GM12878 (cell line): ENCODE results near the gene DEFB131B. TPM values are rescaled to one million over a fixed set of nuclear protein-coding genes. Genes with fewer than 3 reads are reported as not detected.
A peak's percentile ranks its signal among the peaks of the same experiment; 100 is the strongest.

Experiments used
- ASH2L ChIP-seq: fragments of 300-600, 200-600 bp; sonication (generic); IDR thresholded peaks from 2 replicates; pipeline ENCODE4 v1.6.1; 2017; ENCODE audit warnings: low read depth, mild to moderate bottlenecking, borderline replicate concordance
- BMI1 ChIP-seq: fragments of 450-650 bp; IDR thresholded peaks from 2 replicates; pipeline ENCODE4 v1.6.1; 2016; ENCODE audit warnings: mild to moderate bottlenecking, moderate library complexity, borderline replicate concordance
- ESRRA ChIP-seq: IDR thresholded peaks from 2 replicates; pipeline ENCODE4 v1.6.1; 2012; ENCODE audit warnings: mild to moderate bottlenecking, low read length, improper control_type of control experiment
- JUNB ChIP-seq: IDR thresholded peaks from 2 replicates; pipeline ENCODE4 v1.6.1; 2016; ENCODE audit warnings: antibody characterized with exemption, mild to moderate bottlenecking
- NR2C1 ChIP-seq: fragments of 450-650 bp; IDR thresholded peaks from 2 replicates; pipeline ENCODE4 v1.6.1; 2017; ENCODE audit warnings: antibody characterized with exemption, mild to moderate bottlenecking, moderate library complexity
- POLR2AphosphoS2 ChIP-seq: IDR thresholded peaks from 2 replicates; pipeline ENCODE4 v1.6.1; 2011; ENCODE audit warnings: low read depth, mild to moderate bottlenecking, low read length, improper control_type of control experiment, moderate library complexity
- SIN3A ChIP-seq: IDR thresholded peaks from 2 replicates; pipeline ENCODE4 v1.6.1; 2012; ENCODE audit warnings: low read depth, low read length, improper control_type of control experiment
- ZNF24 ChIP-seq: fragments of 450-650 bp; IDR thresholded peaks from 2 replicates; pipeline ENCODE4 v1.6.1; 2017; ENCODE audit warnings: antibody characterized with exemption, mild to moderate bottlenecking
- polyA plus RNA-seq, 11 experiments: library from polyadenylated mRNA; depleted of rRNA in 4 of 11; unstranded in 6 of 11; stranded (reverse) in 5 of 11; fragments of >200 nt; fragmentation: Nextera tagmentation in 4 of 11; fragmentation: Illumina TruSeq in 1 of 11; extraction: Ambion mirVana in 4 of 11; extraction: Trizol in 1 of 11; gene quantifications; 1 replicate in 1 of 11; 2 replicates in 10 of 11; pipeline versions ENCODE4 v1.2.1 to v1.2.3, GENCODE V29; 2011 to 2016; ENCODE audit warnings: inconsistent platforms in 2 of 11, missing spikeins in 2 of 11, low read depth in 1 of 11
- total RNA-seq, 4 experiments: library from RNA; depleted of rRNA in 3 of 4; stranded (reverse); fragments of >200 nt in 3 of 4; fragmentation: Illumina TruSeq in 1 of 4; extraction: Trizol in 1 of 4; gene quantifications; 2 replicates each; pipeline versions ENCODE4 v1.2.1 to v1.2.3, GENCODE V29; 2013 to 2021
- TF ChIP-seq, protein P1 (sequence below): fragments of 450-650 bp; IDR thresholded peaks from 2 replicates; pipeline ENCODE4 v1.6.1; 2017; ENCODE audit warnings: mild to moderate bottlenecking, moderate library complexity
- TF ChIP-seq, protein P2 (sequence below), 3 experiments: IDR thresholded peaks in 2 of 3; conservative IDR thresholded peaks in 1 of 3; 2 replicates each; pipeline ENCODE4 v1.5.1; 2011; ENCODE audit warnings: low read depth in 3 of 3, low read length in 3 of 3, mild to moderate bottlenecking in 3 of 3, control low read depth in 2 of 3, moderate library complexity in 2 of 3, inconsistent platforms in 1 of 3, mixed read lengths in 1 of 3; ENCODE audit not compliant: control insufficient read depth in 2 of 3, insufficient read depth in 1 of 3; ENCODE audit errors: extremely low read depth in 1 of 3
- TF ChIP-seq, protein P3 (sequence below): IDR thresholded peaks from 2 replicates; pipeline ENCODE4 v1.6.1; 2011; ENCODE audit warnings: borderline replicate concordance, low read depth, mild to moderate bottlenecking, moderate library complexity, low read length; ENCODE audit not compliant: insufficient read depth, poor library complexity, severe bottlenecking
- TF ChIP-seq, protein P4 (sequence below): IDR thresholded peaks from 2 replicates; pipeline ENCODE4 v1.6.1; 2011; ENCODE audit warnings: borderline replicate concordance, low read depth, mild to moderate bottlenecking, moderate library complexity, mixed read lengths, low read length; ENCODE audit not compliant: insufficient read depth; ENCODE audit errors: extremely low read length
- TF ChIP-seq, protein P5 (sequence below): fragments of 450-650 bp; formaldehyde crosslinking; IDR thresholded peaks from 2 replicates; pipeline ENCODE4 v1.5.0; 2022; ENCODE audit warnings: mild to moderate bottlenecking, missing genetic modification characterization
- TF ChIP-seq, protein P6 (sequence below): IDR thresholded peaks from 2 replicates; pipeline ENCODE4 v1.6.1; 2012; ENCODE audit warnings: low read depth, low read length, improper control_type of control experiment

DEFB131B gene
- total and polyA plus RNA-seq, 10 of the 15 experiments (the other 5 are each of a cell fraction or from before 2014, with no cell fraction given), result not detected

DNA sequence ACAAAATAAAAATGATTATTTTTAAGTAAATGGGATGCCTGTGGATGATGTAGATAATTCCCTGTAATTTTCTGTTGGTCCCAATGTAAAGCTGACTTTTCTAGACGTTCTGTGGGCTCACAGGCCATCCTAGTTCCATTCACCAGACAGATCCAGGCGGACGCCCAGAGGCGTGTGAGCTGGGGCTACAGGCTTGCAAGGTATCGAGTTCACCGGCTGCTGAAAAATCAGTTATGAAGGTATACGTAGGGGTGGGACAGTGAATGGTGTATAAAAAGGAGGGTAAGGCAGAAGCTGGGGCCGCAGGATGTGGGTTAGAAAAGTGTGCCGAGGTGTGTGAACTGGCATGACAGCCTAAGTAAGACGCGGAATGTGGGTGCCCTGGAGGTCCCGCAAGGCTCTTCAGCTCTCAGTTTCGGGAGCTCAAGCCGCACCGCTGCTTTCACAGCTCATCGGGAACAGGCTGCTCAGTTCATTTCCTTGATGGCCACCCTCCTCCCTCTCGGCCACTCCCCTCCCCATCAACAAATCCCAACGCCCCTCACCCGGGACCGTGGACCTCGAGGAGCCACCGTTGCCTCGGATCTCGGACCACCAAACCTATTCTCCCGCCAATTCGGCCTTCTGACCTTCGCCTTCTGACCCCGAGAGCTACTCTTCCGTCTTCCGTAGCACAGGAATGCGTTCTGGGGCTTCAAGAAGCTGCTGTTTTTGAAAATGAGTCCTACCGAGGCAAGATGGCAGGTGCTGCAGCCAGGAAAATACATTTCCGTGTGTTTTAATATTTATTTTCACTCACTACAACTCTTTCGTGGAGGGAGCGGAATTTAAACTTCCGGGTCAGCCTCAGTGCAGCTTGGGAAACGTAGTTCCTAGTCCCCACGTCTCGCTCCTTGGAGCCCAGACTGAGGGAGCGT is 49.8 kb downstream of the DEFB131B start, which contains the start of gene XNDC1N (continued):
- TF ChIP-seq, protein P1, sequence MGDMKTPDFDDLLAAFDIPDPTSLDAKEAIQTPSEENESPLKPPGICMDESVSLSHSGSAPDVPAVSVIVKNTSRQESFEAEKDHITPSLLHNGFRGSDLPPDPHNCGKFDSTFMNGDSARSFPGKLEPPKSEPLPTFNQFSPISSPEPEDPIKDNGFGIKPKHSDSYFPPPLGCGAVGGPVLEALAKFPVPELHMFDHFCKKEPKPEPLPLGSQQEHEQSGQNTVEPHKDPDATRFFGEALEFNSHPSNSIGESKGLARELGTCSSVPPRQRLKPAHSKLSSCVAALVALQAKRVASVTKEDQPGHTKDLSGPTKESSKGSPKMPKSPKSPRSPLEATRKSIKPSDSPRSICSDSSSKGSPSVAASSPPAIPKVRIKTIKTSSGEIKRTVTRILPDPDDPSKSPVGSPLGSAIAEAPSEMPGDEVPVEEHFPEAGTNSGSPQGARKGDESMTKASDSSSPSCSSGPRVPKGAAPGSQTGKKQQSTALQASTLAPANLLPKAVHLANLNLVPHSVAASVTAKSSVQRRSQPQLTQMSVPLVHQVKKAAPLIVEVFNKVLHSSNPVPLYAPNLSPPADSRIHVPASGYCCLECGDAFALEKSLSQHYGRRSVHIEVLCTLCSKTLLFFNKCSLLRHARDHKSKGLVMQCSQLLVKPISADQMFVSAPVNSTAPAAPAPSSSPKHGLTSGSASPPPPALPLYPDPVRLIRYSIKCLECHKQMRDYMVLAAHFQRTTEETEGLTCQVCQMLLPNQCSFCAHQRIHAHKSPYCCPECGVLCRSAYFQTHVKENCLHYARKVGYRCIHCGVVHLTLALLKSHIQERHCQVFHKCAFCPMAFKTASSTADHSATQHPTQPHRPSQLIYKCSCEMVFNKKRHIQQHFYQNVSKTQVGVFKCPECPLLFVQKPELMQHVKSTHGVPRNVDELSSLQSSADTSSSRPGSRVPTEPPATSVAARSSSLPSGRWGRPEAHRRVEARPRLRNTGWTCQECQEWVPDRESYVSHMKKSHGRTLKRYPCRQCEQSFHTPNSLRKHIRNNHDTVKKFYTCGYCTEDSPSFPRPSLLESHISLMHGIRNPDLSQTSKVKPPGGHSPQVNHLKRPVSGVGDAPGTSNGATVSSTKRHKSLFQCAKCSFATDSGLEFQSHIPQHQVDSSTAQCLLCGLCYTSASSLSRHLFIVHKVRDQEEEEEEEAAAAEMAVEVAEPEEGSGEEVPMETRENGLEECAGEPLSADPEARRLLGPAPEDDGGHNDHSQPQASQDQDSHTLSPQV, result no peak
- TF ChIP-seq POLR2AphosphoS2, result no peak
- TF ChIP-seq ASH2L, result no peak
- TF ChIP-seq, protein P2, sequence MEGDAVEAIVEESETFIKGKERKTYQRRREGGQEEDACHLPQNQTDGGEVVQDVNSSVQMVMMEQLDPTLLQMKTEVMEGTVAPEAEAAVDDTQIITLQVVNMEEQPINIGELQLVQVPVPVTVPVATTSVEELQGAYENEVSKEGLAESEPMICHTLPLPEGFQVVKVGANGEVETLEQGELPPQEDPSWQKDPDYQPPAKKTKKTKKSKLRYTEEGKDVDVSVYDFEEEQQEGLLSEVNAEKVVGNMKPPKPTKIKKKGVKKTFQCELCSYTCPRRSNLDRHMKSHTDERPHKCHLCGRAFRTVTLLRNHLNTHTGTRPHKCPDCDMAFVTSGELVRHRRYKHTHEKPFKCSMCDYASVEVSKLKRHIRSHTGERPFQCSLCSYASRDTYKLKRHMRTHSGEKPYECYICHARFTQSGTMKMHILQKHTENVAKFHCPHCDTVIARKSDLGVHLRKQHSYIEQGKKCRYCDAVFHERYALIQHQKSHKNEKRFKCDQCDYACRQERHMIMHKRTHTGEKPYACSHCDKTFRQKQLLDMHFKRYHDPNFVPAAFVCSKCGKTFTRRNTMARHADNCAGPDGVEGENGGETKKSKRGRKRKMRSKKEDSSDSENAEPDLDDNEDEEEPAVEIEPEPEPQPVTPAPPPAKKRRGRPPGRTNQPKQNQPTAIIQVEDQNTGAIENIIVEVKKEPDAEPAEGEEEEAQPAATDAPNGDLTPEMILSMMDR (IDR thresholded peaks at IDR 0.05 in 2 of 3, conservative IDR thresholded peaks at IDR 0.05 in 1 of 3; ENCODE audit: control insufficient read depth in 2 of 3, extremely low read depth in 1 of 3, insufficient read depth in 1 of 3, low read depth in 3 of 3, low read length in 3 of 3), result no peak
- peak; percentile 100 for TF ChIP-seq NR2C1
- TF ChIP-seq, protein P3, sequence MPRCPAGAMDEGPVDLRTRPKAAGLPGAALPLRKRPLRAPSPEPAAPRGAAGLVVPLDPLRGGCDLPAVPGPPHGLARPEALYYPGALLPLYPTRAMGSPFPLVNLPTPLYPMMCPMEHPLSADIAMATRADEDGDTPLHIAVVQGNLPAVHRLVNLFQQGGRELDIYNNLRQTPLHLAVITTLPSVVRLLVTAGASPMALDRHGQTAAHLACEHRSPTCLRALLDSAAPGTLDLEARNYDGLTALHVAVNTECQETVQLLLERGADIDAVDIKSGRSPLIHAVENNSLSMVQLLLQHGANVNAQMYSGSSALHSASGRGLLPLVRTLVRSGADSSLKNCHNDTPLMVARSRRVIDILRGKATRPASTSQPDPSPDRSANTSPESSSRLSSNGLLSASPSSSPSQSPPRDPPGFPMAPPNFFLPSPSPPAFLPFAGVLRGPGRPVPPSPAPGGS, result no peak
- no peak for TF ChIP-seq JUNB
- no peak for TF ChIP-seq ESRRA
- TF ChIP-seq ZNF24, result no peak
- TF ChIP-seq, protein P4, sequence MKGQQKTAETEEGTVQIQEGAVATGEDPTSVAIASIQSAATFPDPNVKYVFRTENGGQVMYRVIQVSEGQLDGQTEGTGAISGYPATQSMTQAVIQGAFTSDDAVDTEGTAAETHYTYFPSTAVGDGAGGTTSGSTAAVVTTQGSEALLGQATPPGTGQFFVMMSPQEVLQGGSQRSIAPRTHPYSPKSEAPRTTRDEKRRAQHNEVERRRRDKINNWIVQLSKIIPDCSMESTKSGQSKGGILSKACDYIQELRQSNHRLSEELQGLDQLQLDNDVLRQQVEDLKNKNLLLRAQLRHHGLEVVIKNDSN, result no peak
- no peak for TF ChIP-seq BMI1
- TF ChIP-seq, protein P5, sequence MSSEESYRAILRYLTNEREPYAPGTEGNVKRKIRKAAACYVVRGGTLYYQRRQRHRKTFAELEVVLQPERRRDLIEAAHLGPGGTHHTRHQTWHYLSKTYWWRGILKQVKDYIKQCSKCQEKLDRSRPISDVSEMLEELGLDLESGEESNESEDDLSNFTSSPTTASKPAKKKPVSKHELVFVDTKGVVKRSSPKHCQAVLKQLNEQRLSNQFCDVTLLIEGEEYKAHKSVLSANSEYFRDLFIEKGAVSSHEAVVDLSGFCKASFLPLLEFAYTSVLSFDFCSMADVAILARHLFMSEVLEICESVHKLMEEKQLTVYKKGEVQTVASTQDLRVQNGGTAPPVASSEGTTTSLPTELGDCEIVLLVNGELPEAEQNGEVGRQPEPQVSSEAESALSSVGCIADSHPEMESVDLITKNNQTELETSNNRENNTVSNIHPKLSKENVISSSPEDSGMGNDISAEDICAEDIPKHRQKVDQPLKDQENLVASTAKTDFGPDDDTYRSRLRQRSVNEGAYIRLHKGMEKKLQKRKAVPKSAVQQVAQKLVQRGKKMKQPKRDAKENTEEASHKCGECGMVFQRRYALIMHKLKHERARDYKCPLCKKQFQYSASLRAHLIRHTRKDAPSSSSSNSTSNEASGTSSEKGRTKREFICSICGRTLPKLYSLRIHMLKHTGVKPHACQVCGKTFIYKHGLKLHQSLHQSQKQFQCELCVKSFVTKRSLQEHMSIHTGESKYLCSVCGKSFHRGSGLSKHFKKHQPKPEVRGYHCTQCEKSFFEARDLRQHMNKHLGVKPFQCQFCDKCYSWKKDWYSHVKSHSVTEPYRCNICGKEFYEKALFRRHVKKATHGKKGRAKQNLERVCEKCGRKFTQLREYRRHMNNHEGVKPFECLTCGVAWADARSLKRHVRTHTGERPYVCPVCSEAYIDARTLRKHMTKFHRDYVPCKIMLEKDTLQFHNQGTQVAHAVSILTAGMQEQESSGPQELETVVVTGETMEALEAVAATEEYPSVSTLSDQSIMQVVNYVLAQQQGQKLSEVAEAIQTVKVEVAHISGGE, result no peak
- TF ChIP-seq SIN3A, result no peak
- TF ChIP-seq, protein P6, sequence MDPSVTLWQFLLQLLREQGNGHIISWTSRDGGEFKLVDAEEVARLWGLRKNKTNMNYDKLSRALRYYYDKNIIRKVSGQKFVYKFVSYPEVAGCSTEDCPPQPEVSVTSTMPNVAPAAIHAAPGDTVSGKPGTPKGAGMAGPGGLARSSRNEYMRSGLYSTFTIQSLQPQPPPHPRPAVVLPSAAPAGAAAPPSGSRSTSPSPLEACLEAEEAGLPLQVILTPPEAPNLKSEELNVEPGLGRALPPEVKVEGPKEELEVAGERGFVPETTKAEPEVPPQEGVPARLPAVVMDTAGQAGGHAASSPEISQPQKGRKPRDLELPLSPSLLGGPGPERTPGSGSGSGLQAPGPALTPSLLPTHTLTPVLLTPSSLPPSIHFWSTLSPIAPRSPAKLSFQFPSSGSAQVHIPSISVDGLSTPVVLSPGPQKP, result 0 out of 2 replicates have a peak, but pooled peaks have one; percentile 42
